HL-60/S4 (cell line): Measurements from ENCODE around the gene UFD1.

Experiments
- in situ Hi-C: fragments of 300-500 bp; cut with MboI; formaldehyde crosslinking; loops from 2 replicates; pipeline ENCODE4 v1.14.3; 2022; ENCODE audit warnings: low sequenced_read_pairs

UFD1 gene, protein sequence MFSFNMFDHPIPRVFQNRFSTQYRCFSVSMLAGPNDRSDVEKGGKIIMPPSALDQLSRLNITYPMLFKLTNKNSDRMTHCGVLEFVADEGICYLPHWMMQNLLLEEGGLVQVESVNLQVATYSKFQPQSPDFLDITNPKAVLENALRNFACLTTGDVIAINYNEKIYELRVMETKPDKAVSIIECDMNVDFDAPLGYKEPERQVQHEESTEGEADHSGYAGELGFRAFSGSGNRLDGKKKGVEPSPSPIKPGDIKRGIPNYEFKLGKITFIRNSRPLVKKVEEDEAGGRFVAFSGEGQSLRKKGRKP

DNA sequence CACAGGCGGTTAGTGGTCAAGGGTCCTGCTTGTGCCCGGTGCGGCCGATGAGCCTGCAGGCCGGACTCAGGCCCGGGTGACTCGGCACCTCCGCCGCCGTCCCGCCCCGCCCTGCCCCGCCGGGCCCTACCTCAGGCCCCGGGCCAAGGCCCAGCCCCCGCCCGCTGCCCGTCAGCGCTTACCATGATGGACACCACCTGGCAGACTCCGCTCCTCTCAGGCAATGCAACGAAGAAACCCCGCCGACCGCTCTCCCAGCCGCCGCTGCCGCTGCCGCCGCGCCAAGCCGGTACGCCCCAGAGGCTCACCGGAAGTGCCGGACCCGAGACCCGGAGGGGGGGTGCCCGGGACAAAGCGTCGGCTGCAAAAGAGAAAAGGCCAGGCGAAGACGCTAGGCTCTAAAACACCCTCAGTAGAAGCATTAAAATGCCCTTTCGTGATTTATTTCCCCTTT lies at the start of gene UFD1:
Gene UFD1, minus strand, starts transcription at position 293 of the 454 bp plus-strand sequence. Its CDS starts 108 bp downstream, at position 185.
- in situ Hi-C loops = no loop called here

DNA sequence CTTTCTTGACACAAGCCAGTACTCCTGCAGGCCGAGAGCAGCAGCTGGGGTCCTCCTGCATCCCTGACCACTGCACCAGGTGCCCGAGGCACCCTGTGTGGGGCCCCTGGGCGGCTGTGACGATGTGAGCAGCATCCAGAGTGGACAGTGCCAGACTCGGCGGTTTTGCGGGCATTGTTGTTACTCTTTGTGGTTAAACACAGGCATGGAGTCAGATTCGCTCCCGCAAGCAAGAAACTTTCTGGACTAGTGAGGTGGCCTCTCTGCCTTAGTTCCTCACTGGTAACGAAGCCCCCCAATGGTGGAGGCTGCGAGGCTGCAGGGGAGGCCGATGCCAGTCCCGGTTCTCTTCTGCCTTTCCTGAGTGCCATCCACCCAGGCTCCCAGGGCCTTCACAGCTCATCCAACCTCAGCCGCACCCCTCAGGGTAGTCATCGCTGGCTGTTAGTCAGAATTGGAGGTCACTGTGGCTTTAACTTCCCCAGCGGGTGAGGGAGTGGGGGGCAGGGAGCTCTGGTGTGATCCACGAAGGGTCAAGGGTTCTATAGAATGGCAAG lies 48.9 kb upstream of the UFD1 start:
- in situ Hi-C loops = no loop called here

DNA sequence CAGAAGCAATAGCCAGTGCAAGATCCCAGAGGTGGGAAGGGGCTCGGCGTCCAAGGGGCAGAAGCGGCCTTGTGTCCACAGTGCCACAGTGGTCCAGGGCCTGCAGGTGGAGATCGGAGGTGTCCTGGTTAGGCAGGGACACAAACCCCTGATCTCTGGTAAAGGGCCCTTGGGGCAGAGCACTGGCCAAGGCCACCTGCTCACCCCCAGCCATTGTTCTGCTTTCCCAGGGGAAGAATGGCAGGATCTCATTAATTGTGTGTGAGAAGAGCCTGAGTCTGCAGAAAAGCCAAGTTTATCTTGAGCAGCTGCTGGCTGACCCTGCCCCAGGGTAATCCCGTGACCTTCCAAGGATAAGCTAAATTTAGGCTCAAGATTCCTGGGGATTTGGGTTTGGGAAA lies 48.3 kb upstream of the UFD1 start:
- in situ Hi-C loops = no loop called here

DNA sequence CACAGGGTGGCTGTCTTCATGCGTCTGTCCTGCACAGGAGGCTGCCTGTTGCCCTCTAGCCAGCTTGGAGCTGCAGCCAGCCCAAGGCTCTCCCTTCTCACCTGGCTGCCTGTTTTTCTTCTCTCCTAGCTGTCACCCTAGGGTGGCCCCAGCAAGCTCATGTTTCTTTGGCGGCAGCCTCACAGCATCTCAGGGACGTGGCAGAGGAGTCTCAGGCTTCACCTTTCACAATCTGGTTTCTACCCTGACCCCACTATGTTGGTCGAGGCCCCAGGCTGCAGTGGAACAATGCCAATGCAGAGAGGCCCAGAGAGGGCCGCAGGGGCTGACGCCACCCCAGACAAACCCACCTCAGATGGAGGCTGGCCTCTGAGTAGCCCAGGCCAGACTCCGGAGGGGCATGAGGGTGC lies 47.7 kb upstream of the UFD1 start:
- in situ Hi-C loops = no loop called here

DNA sequence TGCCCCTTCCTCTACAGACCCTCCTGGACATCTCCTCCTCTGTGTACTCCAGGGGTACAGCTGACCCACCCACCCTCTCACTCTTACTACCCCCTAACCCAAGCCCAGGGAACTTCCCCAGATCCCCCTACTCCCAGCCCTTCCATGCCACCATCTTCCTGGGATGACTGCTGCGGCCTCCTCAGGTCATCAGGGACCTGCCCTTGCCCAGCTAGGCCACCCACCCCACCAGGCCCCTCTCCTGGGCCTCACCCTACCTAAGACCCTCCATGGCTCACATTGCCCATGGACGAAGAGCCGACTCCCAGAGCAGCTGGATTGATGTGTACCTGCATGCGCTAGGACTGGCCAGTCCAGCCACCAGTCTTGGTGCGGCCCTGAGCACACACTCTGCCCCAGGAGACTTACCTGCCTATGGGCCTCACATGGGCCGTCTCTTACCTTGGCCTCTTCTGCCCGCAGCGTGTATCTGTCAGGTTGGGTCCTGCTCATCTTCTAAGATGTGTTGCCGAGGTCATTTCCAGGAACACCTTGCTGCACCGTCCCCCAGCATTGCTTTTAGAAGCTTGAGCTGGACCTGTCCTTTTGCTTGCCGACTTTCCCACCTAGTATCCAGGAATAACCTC lies 47.2 kb upstream of the UFD1 start:
- in situ Hi-C loops = no loop called here

DNA sequence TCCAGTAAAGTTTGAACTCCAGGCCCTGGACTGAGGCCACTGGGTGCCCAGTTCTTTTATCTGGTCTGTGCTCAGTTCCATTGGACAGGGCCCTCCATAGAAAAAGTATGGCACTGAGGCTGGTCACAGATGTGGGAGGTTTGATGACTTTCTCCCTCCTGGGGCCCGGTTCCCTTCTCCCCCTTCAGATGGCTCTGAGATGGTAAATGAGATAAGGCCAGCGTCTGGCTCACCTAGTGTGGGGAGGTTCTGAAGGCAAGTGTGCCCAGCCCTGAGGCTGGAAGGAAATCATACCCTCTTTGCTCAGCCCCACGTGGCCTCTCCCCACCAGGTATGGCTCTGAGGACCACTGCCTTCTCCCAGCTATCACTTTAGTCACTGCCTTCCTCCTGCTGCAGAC lies 46.7 kb upstream of the UFD1 start:
- in situ Hi-C loops = no loop called here

DNA sequence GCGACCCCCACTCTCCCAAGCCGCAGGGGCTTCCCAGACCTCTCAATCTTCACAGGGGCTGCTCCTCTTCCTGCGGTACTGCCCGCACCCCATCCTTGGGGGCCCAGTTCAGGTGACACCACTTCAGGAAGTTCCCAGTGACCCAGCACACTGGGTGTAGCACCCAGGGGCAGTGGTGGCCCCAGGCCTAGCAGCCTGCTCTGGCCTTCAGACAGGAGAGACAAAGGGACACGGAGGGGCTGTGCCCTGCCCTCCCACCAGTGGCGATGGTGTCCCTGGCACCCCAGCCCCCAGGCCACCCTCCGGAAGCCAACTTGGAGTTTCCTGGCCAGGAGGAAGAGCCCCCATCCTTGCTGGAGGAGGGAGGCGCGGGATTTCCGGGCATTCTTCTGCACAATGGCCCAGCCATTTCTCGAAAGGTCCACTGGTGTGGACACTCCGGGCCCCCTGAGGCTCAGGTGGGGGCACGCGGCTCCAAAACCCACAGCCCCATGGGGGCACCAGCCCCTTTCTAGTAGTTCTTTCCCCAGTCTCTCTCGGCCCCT lies 46.2 kb upstream of the UFD1 start:
- in situ Hi-C loops = no loop called here

DNA sequence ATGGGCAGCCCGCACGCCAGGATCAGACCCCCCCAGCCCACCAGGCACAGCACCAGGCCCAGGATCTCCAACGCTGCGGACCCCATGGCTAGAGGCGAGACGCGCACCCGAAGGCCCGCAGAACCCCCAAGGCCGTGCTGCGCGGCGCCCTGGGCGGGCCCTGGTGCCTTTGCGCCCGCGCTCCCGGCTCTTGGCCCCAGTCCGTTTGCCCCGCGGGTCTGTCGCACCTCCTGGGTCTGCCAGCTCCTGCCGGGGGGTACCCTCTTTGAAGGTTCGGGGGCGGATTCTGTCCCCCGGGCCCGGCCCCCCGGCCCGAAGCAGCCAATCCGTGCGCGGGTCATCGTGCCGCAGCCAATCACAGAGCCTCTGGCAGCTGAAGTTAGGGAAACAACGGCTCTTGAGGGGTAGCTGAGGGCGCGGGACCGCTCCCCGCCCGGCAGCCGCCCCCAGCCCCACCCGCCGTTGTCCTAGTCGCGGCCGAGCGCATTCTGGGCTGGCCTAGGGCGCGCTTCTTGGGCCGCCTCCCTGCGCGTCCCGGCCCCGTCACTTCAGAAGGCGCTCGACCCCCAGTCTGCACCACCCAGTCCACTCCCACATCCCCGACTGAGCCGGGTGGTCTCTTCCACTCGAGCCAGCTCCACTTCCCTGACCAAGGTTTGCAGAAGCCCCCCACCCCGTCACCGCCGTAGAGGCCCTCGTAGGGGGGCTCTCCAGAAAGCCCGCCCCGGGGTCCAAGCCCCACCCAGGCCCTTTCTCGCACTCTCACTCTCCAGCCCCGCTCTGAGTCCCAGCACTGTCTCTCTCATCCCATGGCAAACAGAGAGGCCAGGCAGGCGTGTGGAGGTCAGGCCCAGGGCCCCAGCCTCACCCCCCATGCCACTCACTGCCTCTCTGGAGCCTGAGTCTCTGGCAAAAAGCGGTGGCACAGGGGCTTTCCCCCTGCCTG lies 45.5 kb upstream of the UFD1 start, which contains the start of gene CLDN5:
Gene CLDN5, minus strand, starts transcription at position 241 of the 946 bp plus-strand sequence. Its CDS starts 155 bp downstream, at position 86.
- in situ Hi-C loops = no loop called here

DNA sequence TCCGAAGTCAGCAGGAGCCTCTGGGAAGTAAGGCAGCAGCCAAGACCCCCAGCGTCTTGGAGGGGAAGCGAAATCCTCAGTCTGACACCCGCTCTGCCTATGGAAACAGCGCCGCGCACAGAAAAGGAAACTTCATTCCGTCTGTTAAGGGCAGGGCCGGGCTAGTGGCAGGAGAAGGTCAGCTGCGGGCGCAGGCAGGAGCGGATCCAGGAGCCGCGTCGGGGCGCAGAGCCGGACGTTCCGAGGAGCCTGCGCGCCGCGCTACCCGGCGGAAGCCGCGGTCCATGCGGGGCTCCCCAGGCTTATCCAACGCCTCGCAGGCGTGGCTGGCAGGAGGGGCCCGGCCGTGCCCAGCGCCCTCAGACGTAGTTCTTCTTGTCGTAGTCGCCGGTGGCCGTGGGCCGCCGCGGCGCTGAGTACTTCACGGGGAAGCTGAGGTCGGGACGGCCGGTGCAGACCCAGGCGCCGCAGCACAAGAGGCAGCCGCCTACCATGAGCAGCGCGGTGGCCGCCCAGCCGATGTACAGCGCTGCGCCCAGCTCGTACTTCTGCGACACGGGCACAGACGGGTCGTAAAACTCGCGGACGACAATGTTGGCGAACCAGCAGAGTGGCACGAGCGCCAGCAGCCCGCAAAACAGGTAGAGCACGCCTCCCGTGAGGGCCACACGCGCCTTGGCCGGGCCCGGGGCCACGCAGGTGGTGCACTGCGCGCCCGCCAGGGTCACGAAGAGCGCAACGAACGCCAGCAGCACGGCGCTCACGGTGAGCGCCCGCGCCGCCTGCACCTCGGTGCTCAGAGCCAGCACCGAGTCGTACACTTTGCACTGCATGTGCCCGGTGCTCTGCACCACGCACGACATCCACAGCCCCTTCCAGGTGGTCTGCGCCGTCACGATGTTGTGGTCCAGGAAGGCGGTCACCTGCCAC lies 44.5 kb upstream of the UFD1 start:
- in situ Hi-C loops = no loop called here

DNA sequence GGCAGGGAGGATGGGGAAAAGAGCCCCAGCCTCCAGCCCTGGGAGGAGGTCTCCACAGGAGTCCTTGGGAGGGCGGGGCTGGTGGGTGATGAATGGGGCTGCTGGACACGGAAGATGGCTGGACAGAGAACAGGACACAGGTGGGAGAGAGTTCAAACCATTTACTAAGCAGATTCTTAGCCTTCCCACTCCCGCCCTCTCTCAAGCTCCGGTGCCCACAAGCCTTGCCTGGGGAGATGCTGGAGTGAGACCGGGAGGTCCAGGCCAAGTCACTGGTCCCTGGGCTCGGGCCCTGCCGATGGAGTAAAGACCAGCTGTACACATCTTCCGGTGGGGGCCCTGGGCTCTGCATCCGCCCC lies 43.9 kb upstream of the UFD1 start:
- in situ Hi-C loops = no loop called here

DNA sequence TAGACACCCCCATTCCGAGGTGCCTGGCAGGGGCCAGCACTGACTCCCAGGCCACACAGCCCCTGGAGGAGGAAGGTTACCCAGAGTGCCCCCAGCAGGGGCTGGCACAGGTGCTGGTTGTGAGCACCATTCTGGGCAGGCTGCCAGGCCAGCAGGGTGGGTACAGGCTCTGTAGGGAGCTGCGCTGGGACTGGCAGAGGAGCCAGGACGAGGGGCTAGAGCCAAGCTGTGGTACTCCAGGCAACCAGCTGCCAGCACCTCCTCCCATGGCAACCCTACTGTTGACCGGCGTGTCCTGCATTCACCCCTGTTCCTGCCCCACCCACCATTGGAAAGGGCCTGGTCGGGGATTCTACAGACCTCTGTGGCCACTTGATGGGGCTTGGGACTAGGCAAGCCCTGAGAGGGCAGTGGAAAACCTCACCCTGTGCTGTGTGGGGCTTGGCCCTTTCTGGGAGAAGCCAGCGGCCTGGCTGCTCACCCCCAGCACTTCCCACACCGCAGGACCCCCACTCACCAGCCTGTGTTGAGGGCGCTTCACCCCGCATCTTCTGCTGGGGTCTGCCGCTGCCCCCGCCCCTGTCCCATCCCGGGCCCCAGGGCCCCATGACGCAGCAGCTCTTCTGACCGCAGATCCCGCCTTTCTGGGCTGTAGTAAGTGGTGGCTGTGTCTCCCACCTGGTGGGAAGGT lies 43.3 kb upstream of the UFD1 start:
- in situ Hi-C loops = no loop called here

DNA sequence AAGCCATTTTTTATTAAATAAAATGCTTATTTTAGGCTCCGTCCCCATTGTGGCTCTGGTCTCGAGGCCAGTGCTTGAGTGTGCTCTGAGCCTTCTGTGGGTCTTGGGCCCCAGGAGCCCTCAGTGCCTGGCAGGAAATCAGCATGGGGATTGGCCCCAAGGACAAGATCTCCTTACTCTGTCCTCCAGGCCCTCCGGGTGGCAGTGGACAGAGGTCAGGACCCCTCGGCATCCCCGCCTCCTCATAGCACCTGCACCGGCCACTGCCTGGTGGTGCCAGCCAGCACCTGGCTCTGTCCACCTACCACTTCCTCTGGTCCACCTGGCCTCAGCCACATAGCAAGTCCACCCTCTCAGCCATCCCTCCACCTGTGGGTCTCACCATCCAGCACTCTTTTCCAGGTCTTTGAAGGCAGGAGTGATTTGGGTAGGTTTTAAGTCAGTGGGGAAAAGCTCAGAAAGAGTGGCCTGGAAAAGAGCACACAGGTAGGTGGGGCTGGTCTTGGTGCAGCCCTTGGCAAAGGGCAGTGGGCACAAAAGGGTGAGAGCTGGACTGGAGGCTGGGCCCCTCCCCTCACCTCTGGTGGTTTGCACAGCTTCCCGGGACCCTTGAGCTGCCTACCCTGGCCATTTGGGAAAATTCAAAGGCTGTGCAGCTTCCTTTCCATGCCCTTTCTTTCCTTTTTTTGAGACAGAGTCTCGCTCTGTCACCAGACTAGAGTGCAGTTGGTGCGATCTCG lies 41.7 kb upstream of the UFD1 start:
- in situ Hi-C loops = no loop called here

DNA sequence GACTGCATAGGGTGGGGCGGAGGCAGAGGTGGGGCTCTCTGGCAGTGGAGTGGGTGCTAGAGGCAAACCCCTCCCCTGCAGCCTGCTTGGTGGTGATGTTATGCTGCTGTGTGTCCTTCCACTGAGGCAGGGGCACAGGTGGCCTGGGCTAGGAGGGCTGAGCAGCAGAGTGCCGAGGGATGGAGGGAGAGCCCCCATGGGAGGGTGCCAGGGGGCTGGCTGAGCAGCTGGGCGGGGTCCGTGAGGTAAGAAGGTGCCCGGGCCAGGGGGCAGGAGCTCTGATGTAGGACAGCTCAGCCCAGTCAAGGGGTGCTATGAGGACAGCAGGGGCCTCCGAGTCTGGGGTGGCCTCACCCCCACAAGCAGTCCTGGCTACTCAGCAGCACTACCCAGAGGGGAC lies 41.0 kb upstream of the UFD1 start:
- in situ Hi-C loops = no loop called here

DNA sequence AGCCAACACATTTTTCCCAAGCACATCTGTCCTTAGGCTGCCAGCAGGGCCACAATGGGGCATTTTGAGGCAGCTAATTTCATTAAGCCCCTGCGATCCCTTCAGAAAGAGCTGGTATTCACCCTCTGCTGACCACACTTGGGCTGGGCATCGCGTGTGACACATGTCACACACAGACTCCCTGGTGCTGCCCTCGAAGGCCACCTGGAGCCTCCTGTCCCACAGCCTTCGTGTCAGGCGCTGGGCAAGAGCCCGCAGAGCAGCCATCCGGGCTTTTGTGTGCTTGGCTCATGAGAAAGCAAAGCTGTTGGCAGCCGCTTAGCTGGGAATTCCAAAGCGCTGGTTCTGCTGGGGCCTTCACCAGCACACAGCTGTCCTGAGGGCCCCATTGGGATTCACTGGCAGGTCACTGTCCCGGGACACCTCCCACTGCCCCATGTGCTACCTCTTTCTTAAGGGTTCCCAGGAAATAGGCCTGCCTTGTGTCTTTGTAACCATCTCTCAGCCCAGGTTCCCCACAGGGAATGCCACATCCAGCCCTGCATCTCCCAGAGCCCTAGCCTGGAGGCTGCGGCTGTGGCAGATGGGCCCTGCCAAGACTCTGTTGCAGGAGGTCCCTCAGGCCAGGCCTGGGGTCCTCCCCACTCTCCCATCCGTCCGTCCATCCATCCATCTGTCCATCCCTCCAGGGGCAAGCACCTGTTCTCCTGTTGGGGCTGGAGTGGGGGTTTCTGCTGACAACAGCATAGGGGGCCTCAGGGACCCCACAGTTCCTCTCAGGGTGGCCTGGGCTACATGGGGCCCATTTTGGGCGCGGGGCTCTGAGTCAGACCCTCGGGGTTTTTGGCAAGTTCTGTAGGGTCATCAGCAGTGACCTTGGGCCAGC lies 40.3 kb upstream of the UFD1 start:
- in situ Hi-C loops = loop anchor here (10.0 kb wide), 1 partner anchor 56 kb away; no protein-coding TSS in a partner anchor

DNA sequence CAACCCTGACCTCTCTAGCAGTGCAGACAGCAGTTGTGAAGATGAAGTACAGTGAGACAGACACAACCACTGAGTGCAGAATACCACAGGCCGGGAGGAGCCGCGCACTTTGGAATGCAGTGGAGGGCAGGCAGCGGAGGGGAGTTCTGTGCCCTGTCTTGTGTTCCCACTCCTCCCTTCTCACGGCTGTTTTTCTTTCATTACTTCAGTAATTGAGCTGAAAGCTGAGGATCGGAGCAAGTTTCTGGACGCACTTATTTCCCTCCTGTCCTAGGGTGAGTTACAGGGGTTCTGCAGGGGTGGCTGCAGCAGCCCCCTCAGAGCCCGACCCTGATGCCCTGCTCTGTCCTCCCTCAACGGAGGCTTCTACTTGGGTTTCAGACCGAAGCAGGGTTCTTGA lies 39.6 kb upstream of the UFD1 start:
- in situ Hi-C loops = loop anchor here (10.0 kb wide), 1 partner anchor 56 kb away; no protein-coding TSS in a partner anchor

DNA sequence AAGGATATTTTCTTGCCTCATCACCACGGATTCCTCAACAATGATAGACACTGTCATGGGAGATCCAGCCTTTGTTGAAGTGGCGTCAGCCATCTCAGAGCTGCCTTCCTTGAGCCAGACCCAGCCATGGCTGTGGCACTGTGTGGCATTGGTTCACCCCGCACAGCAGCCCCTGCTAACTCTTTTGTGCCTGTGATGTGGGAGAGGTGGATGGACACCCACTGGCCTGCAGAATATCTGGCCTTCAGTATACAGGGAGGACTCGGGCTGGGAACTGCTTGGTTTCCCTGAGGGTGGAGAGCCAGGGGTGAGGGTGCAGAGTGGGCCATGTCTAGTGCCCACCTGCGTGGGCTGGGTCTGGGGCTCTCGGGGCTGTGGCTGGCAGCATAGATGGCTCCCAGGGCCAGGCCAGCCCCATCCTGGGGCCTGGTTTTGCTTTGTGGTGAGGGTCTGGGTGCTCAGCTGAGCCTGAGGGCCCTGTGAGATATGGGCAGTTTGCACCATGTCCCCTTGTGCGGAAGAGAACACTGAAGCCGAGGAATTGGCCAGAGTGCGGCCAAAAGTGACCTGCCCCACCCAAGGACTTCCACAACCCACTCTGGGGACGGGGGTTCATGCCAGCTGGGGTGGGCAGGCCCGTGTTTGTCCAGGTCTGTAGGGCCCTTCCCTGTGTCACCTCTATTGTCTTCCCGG lies 39.1 kb upstream of the UFD1 start:
- in situ Hi-C loops = loop anchor here (10.0 kb wide), 1 partner anchor 57 kb away; no protein-coding TSS in a partner anchor

DNA sequence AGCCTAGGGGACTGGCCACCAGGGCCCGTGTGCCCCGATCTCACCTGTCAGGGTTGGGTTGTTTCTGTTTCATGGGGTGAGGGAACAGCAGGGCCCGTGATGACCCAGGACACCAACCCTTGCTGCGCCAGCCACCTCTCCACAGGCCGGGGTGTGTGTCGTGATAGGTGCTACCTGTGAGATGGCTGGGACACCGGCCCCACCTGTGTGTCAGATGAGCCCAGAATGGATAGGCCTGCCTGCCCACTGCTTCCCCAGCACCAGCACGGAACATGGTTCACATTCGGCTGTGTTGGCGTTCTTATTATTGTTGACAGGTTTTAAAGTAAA lies 38.1 kb upstream of the UFD1 start:
- in situ Hi-C loops = loop anchor here (10.0 kb wide), 1 partner anchor 58 kb away; no protein-coding TSS in a partner anchor
